Prostate gland (tissue), 2 donors: ENCODE data around the gene SEL1L3.

Experiments used
- CTCF ChIP-seq, 4 experiments: fragments of 200-600 bp in 2 of 4; fragments of 450-650 bp in 2 of 4; sonication (generic) in 2 of 4; IDR thresholded peaks; 1 replicate in 3 of 4; 2 replicates in 1 of 4; pipeline ENCODE4 v1.5.1; 2016 to 2019; ENCODE audit warnings: antibody characterized with exemption in 4 of 4, mild to moderate bottlenecking in 2 of 4, moderate library complexity in 2 of 4
- POLR2AphosphoS5 ChIP-seq: sonication (generic); formaldehyde crosslinking; IDR thresholded peaks from one replicate; pipeline ENCODE4 v1.6.1; 2017; ENCODE audit warnings: antibody characterized with exemption

- TF ChIP-seq POLR2AphosphoS5 (no peak), CTCF (IDR thresholded peaks at IDR 0.05) (peak; percentile 57 to 76 (median 66))
These were observed 94.7 kb downstream of the SEL1L3 start for GRCh38 chr4:25767877-25768725.
